LNCAP (cell line): ENCODE measurements around the gene ADPRH.

Source experiments
- TF ChIP-seq, protein P1 (sequence below): fragments of 450-650 bp; IDR thresholded peaks from 2 replicates; pipeline ENCODE4 v1.5.1; 2017; ENCODE audit warnings: mild to moderate bottlenecking

ADPRH gene

GRCh38 chr3:119555309-119555735 is 24.0 kb upstream of the ADPRH start:
- TF ChIP-seq, protein P1, sequence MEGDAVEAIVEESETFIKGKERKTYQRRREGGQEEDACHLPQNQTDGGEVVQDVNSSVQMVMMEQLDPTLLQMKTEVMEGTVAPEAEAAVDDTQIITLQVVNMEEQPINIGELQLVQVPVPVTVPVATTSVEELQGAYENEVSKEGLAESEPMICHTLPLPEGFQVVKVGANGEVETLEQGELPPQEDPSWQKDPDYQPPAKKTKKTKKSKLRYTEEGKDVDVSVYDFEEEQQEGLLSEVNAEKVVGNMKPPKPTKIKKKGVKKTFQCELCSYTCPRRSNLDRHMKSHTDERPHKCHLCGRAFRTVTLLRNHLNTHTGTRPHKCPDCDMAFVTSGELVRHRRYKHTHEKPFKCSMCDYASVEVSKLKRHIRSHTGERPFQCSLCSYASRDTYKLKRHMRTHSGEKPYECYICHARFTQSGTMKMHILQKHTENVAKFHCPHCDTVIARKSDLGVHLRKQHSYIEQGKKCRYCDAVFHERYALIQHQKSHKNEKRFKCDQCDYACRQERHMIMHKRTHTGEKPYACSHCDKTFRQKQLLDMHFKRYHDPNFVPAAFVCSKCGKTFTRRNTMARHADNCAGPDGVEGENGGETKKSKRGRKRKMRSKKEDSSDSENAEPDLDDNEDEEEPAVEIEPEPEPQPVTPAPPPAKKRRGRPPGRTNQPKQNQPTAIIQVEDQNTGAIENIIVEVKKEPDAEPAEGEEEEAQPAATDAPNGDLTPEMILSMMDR: no peak

DNA sequence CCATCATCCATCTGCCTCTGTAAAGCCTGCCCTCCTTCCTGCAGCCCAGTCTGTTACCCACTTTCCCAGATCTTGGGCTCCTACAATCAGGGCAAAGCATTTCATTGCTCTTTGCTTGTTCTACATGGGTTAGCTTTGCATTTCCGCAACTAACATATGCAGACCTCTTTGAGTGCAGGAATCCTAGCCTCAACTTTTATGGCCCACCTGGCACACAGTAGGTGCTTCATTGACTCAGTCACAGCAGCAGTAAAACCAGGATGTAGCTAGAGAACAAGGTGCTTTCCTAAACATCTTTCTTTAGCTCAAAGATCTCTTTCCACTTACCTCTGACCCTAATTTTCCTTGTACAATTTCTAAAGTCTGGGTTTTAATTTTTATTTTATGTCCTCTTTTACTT is 23.4 kb upstream of the ADPRH start:
- TF ChIP-seq, protein P1: no peak

GRCh38 chr3:119557192-119557876 is 22.0 kb upstream of the ADPRH start:
- TF ChIP-seq, protein P1: no peak

DNA sequence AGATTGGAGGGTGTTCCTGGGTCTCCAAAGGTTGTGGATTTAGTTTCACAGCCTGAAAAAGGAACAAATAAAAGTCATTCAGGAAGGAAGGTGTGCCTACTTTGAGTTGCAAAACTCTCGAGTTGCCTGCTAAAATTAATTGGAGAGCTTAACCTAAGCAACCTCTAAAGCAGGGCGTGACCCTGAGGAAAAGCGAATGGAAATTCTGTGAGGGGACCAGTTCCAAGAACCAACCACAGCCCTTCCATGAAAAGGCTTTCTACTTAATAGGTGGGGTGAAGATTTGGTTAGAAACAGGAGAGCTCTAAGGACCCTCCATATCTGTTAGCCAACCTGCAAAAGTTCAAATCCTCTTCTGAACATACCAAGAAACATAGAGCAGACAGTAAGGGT is 21.4 kb upstream of the ADPRH start:
- TF ChIP-seq, protein P1: no peak

DNA sequence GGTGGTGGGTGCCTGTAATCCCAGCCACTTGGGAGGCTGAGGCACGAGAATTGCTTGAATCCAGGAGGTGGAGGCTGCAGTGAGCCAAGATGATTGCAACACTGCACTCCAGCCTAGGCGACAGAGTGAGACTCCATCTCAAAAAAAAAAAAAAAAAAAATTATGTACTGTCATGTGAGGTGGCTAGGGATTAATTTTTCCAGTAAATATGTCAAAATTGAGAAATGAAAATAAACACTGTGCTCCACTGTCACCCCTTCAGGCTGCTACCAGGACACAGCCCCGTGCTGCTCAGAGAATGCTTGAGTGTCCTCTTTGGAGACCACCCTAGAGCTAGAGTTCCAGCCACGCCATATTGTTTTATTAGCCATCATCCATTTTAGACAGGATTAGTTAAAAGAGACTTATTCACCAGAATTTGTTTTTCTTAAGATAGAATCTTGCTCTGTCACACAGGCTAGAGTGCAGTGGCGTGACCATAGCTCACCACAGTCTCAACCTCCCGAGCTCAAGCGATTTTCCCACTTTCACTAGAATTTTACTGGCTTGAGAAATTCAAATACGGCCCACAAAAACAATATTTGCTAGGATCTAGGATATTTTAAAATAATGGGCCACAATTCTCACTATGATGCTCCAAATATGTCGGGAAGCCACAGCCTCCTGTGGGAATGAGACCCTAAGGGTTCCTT is 20.5 kb upstream of the ADPRH start:
- TF ChIP-seq, protein P1: no peak

DNA sequence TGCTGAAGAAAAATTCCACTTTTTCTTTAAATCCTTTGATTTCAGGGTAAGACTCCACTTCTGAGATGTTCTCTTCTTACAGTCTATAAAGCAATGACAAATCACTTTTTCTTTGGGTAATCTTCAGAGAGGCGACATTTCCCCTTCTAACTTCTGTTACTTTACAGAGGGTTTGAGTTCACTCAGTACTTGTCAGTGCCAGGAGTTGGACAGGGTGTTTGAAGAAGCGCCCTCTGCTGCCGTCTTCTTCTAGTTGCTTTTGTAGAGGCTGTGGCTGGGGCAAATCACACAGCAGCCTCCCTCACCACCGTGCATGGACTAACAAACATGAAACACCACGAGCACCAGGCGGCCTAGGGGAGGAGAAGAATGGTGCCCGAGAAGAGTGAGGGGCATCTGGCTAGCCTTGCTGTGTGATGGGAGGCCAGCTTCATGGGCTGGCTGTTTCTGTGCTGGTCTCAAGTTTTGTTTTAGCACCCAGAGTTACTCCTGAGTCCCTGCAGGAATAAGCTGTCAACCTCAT is 19.8 kb upstream of the ADPRH start, which contains the start of gene CD80:
Gene CD80 (minus strand): TSS at position 174 of the 523 bp plus-strand sequence. CDS start 1,886 bp downstream, outside the sequence.
- TF ChIP-seq, protein P1: peak; percentile 62

- TF ChIP-seq, protein P1: no peak
Measured at GRCh38 chr3:119560160-119560559, 19.1 kb upstream of the ADPRH start.
